ENCODE results near the gene THY1. TPM values are rescaled to one million over a fixed set of nuclear protein-coding genes. Genes with fewer than 3 reads are reported as not detected.
"Not testable (repeated sequence)": the region's sequence is repeated elsewhere in the genome, so short reads cannot be mapped to it uniquely, and the experiment has no call there.

The THY1 gene
- total RNA-seq, 2 experiments from 2014 or later, result not detected

GRCh38 chr11:119455241-119455640, 32.3 kb upstream of the THY1 start:
- DNase-seq; POLR2A ChIA-PET; H3K9me3 Mint-ChIP-seq (ENCODE audit: insufficient read depth); H3K36me3 Mint-ChIP-seq (ENCODE audit: low read depth); H3K27ac Mint-ChIP-seq; H3K4me3 Mint-ChIP-seq; ATAC-seq; H3K4me1 Mint-ChIP-seq (ENCODE audit: low read depth); CTCF ChIA-PET: not testable (repeated sequence)
- peaks cover 13% of the 10 kb centered on the region for H3K27me3 Mint-ChIP-seq (ENCODE audit: low read depth)

GRCh38 chr11:119453881-119454280, 30.9 kb upstream of the THY1 start:
- CTCF ChIA-PET, result no interaction called here
- Mint-ChIP-seq H3K36me3 (ENCODE audit: low read depth) (no peaks in the 10 kb centered on the region), H3K9me3 (ENCODE audit: insufficient read depth) (no peaks in the 10 kb centered on the region), H3K27ac (no peak overlapping the region), H3K4me3 (no peak overlapping the region), H3K27me3 (ENCODE audit: low read depth) (peaks cover 15% of the 10 kb centered on the region), H3K4me1 (ENCODE audit: low read depth) (no peaks in the 10 kb centered on the region)
- DNase-seq (no peak), ATAC-seq (no peak)
- POLR2A ChIA-PET, result no interaction called here

GRCh38 chr11:119450590-119451326, 27.8 kb upstream of the THY1 start:
- peaks cover 21% of the 10 kb centered on the region for H3K27me3 Mint-ChIP-seq (ENCODE audit: low read depth)
- POLR2A ChIA-PET, result no interaction called here

GRCh38 chr11:119449498-119449897, 26.5 kb upstream of the THY1 start:
- Mint-ChIP-seq H3K36me3 (ENCODE audit: low read depth) (no peaks in the 10 kb centered on the region), H3K27ac (no peak overlapping the region), H3K9me3 (ENCODE audit: insufficient read depth) (no peaks in the 10 kb centered on the region), H3K4me3 (no peak overlapping the region), H3K4me1 (ENCODE audit: low read depth) (no peaks in the 10 kb centered on the region), H3K27me3 (ENCODE audit: low read depth) (peaks cover 22% of the 10 kb centered on the region)
- DNase-seq, result no peak
- ChIA-PET POLR2A (no interaction called here), CTCF (no interaction called here)
- no peak for ATAC-seq

More at GRCh38 chr11:119450590-119451326, 27.8 kb upstream of the THY1 start:
- DNase-seq (no peak), ATAC-seq (no peak)
- Mint-ChIP-seq H3K4me1 (ENCODE audit: low read depth) (no peaks in the 10 kb centered on the region), H3K9me3 (ENCODE audit: insufficient read depth) (no peaks in the 10 kb centered on the region), H3K27ac (no peak overlapping the region), H3K36me3 (ENCODE audit: low read depth) (no peaks in the 10 kb centered on the region), H3K4me3 (no peak overlapping the region)
- CTCF ChIA-PET, result interaction anchor here (0.7 kb wide), 1 partner anchor 12 kb away, joined by 3 read pairs; no protein-coding TSS in a partner anchor

- Mint-ChIP-seq H3K9me3 (ENCODE audit: insufficient read depth) (no peaks in the 10 kb centered on the region), H3K4me3 (no peak overlapping the region), H3K4me1 (ENCODE audit: low read depth) (no peaks in the 10 kb centered on the region), H3K27me3 (ENCODE audit: low read depth) (peaks cover 25% of the 10 kb centered on the region), H3K27ac (no peak overlapping the region), H3K36me3 (ENCODE audit: low read depth) (no peaks in the 10 kb centered on the region)
- ATAC-seq (no peak), DNase-seq (no peak)
- CTCF ChIA-PET, result no interaction called here
- POLR2A ChIA-PET, result no interaction called here
Observed at GRCh38 chr11:119448380-119448779, 25.4 kb upstream of the THY1 start.

- Mint-ChIP-seq H3K9me3 (ENCODE audit: insufficient read depth) (no peaks in the 10 kb centered on the region), H3K4me1 (ENCODE audit: low read depth) (no peaks in the 10 kb centered on the region), H3K4me3 (no peak overlapping the region), H3K27me3 (ENCODE audit: low read depth) (peaks cover 23% of the 10 kb centered on the region), H3K27ac (no peak overlapping the region), H3K36me3 (ENCODE audit: low read depth) (no peaks in the 10 kb centered on the region)
- DNase-seq (no peak), ATAC-seq (no peak)
- CTCF ChIA-PET, result interaction anchor here (1.4 kb wide), 1 partner anchor 27 kb away, joined by 4 read pairs; no protein-coding TSS in a partner anchor
- POLR2A ChIA-PET, result no interaction called here
Observed at GRCh38 chr11:119447664-119448242, 24.8 kb upstream of the THY1 start.

GRCh38 chr11:119446871-119447663, 24.1 kb upstream of the THY1 start:
- Mint-ChIP-seq H3K27ac (no peak overlapping the region), H3K9me3 (ENCODE audit: insufficient read depth) (no peaks in the 10 kb centered on the region)

GRCh38 chr11:119446434-119446833, 23.5 kb upstream of the THY1 start:
- CTCF ChIA-PET, result interaction anchor here (1.4 kb wide), 1 partner anchor 90 kb away, joined by 3 read pairs; no protein-coding TSS in a partner anchor
- peaks cover 23% of the 10 kb centered on the region for H3K27me3 Mint-ChIP-seq (ENCODE audit: low read depth)

More at GRCh38 chr11:119446871-119447663, 24.1 kb upstream of the THY1 start:
- Mint-ChIP-seq H3K36me3 (ENCODE audit: low read depth) (no peaks in the 10 kb centered on the region), H3K4me1 (ENCODE audit: low read depth) (no peaks in the 10 kb centered on the region), H3K27me3 (ENCODE audit: low read depth) (peaks cover 25% of the 10 kb centered on the region), H3K4me3 (no peak overlapping the region)
- ChIA-PET POLR2A (no interaction called here), CTCF (interaction anchor here (1.4 kb wide), 1 partner anchor 27 kb away, joined by 4 read pairs; no protein-coding TSS in a partner anchor)
- DNase-seq, result no peak
- ATAC-seq, result no peak

GRCh38 chr11:119445850-119446249, 22.9 kb upstream of the THY1 start:
- Mint-ChIP-seq H3K4me3 (no peak overlapping the region), H3K4me1 (ENCODE audit: low read depth) (peaks cover 5% of the 10 kb centered on the region), H3K36me3 (ENCODE audit: low read depth) (no peaks in the 10 kb centered on the region), H3K27ac (no peak overlapping the region), H3K27me3 (ENCODE audit: low read depth) (peaks cover 23% of the 10 kb centered on the region), H3K9me3 (ENCODE audit: insufficient read depth) (no peaks in the 10 kb centered on the region)
- ChIA-PET POLR2A (no interaction called here), CTCF (interaction anchor here (1.4 kb wide), 1 partner anchor 90 kb away, joined by 3 read pairs; no protein-coding TSS in a partner anchor)
- no peak for DNase-seq
- ATAC-seq, result no peak

More at GRCh38 chr11:119446434-119446833, 23.5 kb upstream of the THY1 start:
- Mint-ChIP-seq H3K4me3 (no peak overlapping the region), H3K27ac (no peak overlapping the region), H3K4me1 (ENCODE audit: low read depth) (no peaks in the 10 kb centered on the region), H3K36me3 (ENCODE audit: low read depth) (no peaks in the 10 kb centered on the region), H3K9me3 (ENCODE audit: insufficient read depth) (no peaks in the 10 kb centered on the region)
- DNase-seq, result no peak
- ATAC-seq, result no peak
- POLR2A ChIA-PET, result no interaction called here

GRCh38 chr11:119445379-119445778, 22.4 kb upstream of the THY1 start:
- no peak overlapping the region for H3K27ac Mint-ChIP-seq
- CTCF ChIA-PET, result interaction anchor here (1.3 to 1.4 kb wide), 2 partner anchors 29 to 89 kb away, joined by 3 read pairs; no protein-coding TSS in a partner anchor
- POLR2A ChIA-PET, result no interaction called here
- peaks cover 10% of the 10 kb centered on the region for H3K4me1 Mint-ChIP-seq (ENCODE audit: low read depth)
- DNase-seq (no peak), ATAC-seq (no peak)
- H3K27me3 Mint-ChIP-seq (ENCODE audit: low read depth), result peaks cover 21% of the 10 kb centered on the region
- no peaks in the 10 kb centered on the region for H3K36me3 Mint-ChIP-seq (ENCODE audit: low read depth)
- no peaks in the 10 kb centered on the region for H3K9me3 Mint-ChIP-seq (ENCODE audit: insufficient read depth)
- H3K4me3 Mint-ChIP-seq, result no peak overlapping the region

- Mint-ChIP-seq H3K9me3 (ENCODE audit: insufficient read depth) (peaks cover under 1% of the 10 kb centered on the region), H3K4me1 (ENCODE audit: low read depth) (peaks cover 10% of the 10 kb centered on the region), H3K4me3 (no peak overlapping the region), H3K36me3 (ENCODE audit: low read depth) (no peaks in the 10 kb centered on the region), H3K27me3 (ENCODE audit: low read depth) (peaks cover 29% of the 10 kb centered on the region), H3K27ac (no peak overlapping the region)
- ATAC-seq (no peak), DNase-seq (no peak)
- ChIA-PET POLR2A (no interaction called here), CTCF (no interaction called here)
Observed at GRCh38 chr11:119441898-119442243, 18.9 kb upstream of the THY1 start.

GRCh38 chr11:119438599-119438998, 15.6 kb upstream of the THY1 start:
- POLR2A ChIA-PET, result no interaction called here
- CTCF ChIA-PET, result interaction anchor here (0.7 to 1.9 kb wide), 2 partner anchors 12 to 36 kb away, joined by 3 to 4 read pairs; no protein-coding TSS in a partner anchor
- no peak for ATAC-seq
- DNase-seq, result no peak
- H3K4me3 Mint-ChIP-seq, result no peak overlapping the region
- peaks cover 32% of the 10 kb centered on the region for H3K27me3 Mint-ChIP-seq (ENCODE audit: low read depth)
- H3K36me3 Mint-ChIP-seq (ENCODE audit: low read depth), result no peaks in the 10 kb centered on the region
- peaks cover 10% of the 10 kb centered on the region for H3K4me1 Mint-ChIP-seq (ENCODE audit: low read depth)
- H3K27ac Mint-ChIP-seq, result no peak overlapping the region
- H3K9me3 Mint-ChIP-seq (ENCODE audit: insufficient read depth), result peaks cover 4% of the 10 kb centered on the region
